Mammary epithelial cell (primary cell): ENCODE measurements around the gene PRMT1.

ENCODE experiments used
- CTCF ChIP-seq, 2 donors: IDR thresholded peaks in 1 of 2; conservative IDR thresholded peaks in 1 of 2; 2 replicates each; pipeline ENCODE4 v1.5.1; 2011 to 2012; ENCODE audit warnings: inconsistent platforms in 2 of 2, low read length in 2 of 2, mild to moderate bottlenecking in 2 of 2, control low read depth in 1 of 2, low read depth in 1 of 2; ENCODE audit not compliant: insufficient read depth in 1 of 2; ENCODE audit errors: extremely low read depth in 1 of 2
- EZH2 ChIP-seq: IDR thresholded peaks from 2 replicates; pipeline ENCODE4 v1.6.1; 2012; ENCODE audit warnings: low read length, inconsistent platforms, borderline replicate concordance

GRCh38 chr19:49727217-49728030 lies 50.4 kb downstream of the PRMT1 start:
- TF ChIP-seq EZH2 (no peak), CTCF (conservative IDR thresholded peaks at IDR 0.05 in 1 of 2, IDR thresholded peaks at IDR 0.05 in 1 of 2; ENCODE audit: extremely low read depth in 1 of 2, insufficient read depth in 1 of 2, low read depth in 1 of 2, low read length in 2 of 2) (no peak)
